ENCODE results near the gene KRTAP5-4.
"Not testable (repeated sequence)": the region's sequence is repeated elsewhere in the genome, so short reads cannot be mapped to it uniquely, and the experiment has no call there.

KRTAP5-4 gene

DNA sequence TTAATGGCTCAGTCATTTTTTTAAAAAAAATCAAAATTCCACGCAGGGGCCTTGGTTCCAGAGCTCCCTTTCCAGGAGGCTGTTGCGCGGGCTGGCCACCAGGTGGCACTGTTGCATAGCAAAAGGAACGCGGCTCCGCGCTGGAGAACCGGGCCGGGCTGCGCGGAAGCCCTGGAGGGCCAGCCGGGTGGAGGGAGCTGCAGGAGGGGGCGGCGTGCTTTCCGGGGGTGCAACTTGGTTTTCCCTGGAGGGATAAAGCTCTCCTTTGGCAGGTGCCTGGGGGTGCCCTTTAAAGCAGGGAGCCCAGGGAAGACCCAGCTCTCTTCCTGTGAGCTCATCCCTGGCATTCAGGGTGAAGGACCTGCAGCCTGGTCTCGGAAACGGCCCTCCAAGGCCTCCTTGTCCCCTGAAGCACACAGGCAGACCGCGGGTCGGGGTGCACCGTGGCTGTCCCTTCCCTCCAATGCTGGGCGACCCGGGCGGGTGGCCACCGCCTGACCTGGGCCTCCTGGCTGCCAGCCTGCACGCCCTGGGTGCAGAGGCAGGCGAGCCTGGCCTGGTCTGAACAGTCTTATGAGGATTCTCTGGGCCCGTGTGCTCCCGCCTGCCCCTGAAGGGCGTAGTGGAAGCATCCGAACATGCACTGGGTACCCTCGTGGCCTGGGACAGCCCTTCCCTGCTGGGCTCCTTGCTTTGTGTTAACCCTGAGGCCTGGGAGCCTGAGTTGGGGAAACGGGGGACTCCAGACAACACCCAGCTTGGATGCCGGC is 31.0 kb upstream of the KRTAP5-4 start:
- DNase-seq, result no peak

DNA sequence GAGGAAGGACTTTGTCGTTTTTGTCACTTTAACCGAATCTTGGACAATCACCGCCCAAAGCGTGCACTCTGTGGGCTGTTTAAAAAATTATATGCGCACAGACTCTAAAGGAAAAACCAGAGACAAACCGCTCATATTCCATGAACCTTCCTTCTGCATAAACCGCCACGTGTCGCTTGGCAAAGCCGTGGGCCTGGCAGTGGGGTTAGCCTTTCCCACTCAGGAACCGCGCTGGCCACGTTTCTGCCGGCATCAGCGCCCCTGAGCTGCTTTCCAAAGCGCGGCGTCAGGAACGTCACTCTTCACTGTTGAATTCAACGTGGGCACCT is 30.5 kb upstream of the KRTAP5-4 start:
- no peak for DNase-seq

DNA sequence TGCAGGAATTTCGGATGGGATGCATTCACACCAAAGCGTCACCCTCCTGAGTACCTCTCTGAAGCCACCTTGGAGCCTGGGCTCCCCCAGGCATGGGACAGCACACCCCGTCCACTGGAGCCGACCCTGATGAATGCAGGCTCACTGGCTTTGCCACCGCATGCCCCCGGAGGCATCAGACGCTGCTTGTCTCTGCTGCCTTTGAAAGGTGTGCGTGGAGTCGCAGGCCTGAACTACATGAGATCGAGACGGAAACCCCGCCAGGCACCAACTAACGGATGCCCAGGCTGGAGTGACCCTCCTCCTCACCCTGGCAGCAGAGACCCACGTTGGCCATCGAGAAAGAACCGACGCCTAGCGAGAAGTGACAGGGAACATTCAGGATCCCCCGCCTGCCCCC is 30.1 kb upstream of the KRTAP5-4 start:
- DNase-seq, result no peak

DNA sequence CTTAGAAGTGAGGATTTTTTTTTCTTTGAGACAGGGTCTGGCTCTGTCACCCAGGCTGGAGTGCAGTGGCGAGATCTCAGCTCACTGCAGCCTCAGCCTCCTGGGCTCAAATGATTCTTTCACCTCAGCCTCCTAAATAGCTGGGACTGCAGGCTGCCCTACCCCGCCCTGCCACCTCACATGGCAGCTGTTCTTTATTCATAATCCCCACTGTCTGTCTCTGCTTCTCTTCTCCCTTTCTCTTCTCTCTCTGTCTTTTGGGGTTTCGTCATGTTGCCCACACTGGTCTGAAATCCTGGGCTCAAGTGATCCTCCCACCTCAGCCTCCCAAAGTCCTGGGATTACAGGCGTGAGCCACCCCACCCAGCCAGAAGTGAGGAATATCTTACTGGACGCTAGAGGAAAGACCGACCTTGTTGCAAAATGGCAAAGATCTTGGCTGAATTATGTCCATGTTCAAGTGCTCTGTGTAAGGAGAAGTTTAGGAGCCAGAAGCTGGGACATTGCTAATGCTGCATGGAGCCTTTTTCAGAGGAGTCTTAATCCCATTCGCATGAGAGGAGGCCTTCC is 29.6 kb upstream of the KRTAP5-4 start:
- DNase-seq, result no peak

DNA sequence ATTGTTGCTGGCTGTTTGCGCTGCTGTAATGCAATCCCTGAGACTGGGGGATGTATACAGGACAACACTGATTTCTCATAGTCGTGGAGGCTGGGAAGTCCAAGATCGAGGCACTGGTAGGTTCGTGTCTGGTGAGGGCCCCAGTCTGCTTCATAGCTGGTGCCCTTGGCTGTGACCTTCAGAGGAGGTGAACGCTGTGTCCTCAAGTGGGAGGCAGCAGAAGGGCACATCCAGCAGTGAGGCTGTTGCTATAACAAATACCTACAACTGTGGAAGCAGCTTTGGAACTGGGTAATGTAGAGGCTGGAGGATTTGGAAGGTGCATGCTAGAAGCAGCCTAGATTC is 29.0 kb upstream of the KRTAP5-4 start:
- no peak for DNase-seq

DNA sequence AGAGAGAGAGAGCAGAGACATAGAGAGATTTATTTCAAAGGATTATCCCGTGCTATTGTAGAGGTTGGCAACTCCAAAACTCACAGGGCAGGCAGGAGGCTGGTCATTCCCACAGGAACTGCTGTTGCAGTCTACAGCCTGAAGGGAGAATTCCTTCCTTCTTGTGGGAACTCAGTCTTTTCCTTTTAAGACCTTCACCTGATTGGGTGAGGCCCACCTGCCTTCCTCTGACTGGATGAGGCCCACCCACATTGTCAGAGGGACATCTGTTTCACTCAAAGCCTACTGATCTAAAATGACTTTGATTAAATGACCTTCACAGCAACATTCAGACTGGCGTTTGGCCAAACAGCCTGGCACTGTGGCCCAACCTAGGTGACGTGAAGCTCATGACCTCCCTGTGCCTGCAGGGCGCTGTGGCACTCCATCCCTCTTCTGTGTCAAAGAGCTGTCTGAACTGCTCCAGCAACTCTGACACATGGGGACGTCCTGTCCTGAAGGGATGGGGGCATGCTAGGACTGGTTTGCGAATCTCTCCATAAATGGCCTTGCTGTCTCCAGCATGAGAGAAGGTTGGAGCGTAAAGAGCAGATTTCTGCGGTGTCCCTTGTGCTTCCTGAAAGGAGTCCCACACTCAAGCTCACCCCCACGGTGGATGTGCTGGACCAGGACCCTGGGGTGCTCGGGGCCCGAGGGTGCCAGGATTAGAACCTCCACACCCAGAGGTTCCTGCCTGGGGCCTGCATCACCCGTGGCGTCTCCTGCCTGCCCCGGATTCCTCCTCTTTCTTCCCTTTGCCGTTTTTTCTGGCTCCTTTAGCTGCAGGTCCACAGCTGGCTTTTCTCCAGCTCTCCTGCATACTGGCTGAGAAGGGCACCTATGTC is 28.3 kb upstream of the KRTAP5-4 start:
- DNase-seq, result no peak

GRCh38 chr11:1648653-1649420 is 26.9 kb upstream of the KRTAP5-4 start:
- DNase-seq, result no peak

DNA sequence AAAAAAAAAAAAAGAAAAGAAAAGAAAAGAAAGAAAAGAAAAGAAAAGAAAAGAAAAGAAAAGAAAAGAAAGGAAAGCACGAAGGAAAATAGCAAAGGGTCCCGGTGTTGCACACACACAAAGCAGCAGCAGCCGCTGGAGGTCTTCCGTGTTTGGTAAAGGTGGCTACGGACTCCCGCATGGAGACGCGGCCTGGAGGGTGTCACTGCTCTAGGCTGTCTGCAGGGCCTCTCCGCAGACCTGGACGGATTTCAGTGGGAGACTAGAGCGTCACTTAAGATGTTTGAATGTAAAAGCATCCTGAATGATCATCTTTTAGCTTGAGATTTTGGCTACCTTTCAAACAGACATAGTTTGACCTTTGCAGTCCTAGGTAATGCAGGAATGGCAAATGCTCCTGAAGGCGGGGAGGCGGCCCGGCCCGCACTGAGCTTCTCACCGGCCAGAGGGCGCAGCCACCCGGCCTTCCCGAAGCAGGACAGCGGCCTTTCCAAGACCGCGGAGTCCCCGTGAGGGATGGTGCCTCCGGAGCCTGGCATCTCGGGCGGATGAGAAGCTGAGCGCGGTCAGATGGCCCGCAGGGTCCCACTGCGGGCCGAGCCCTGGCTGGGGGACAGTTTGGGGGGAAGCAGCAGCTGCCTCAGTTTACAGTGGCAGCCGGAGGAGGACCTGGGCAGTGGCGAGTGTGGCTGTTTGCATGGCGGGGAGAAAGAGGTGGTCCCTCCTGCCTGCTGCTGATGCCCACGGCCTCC is 26.1 kb upstream of the KRTAP5-4 start:
- no peak for DNase-seq

DNA sequence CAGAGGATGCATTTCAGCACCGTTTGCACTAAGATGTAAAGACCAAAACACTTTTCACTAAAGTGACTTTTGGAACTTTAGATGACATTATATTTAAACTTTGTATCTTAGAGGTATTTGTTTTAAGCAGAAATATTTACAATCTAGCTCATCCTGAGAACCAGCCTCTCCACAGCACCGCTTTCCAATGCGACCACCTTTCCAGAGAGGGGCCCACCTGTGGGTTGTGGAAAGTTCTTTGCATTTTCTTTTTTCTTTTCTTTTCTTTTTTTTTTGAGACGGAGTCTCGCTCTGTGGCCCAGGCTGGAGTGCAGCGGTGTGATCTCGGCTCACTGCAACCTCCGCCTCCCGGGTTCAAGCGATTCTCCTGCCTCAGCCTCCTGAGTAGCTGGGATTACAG is 24.6 kb upstream of the KRTAP5-4 start:
- not testable (repeated sequence) for DNase-seq

GRCh38 chr11:1645357-1645821 is 23.5 kb upstream of the KRTAP5-4 start:
- DNase-seq, result no peak

GRCh38 chr11:1644601-1645356 is 22.8 kb upstream of the KRTAP5-4 start:
- no peak for DNase-seq

- DNase-seq, result no peak
Observed at GRCh38 chr11:1643146-1643690, 21.3 kb upstream of the KRTAP5-4 start.

DNA sequence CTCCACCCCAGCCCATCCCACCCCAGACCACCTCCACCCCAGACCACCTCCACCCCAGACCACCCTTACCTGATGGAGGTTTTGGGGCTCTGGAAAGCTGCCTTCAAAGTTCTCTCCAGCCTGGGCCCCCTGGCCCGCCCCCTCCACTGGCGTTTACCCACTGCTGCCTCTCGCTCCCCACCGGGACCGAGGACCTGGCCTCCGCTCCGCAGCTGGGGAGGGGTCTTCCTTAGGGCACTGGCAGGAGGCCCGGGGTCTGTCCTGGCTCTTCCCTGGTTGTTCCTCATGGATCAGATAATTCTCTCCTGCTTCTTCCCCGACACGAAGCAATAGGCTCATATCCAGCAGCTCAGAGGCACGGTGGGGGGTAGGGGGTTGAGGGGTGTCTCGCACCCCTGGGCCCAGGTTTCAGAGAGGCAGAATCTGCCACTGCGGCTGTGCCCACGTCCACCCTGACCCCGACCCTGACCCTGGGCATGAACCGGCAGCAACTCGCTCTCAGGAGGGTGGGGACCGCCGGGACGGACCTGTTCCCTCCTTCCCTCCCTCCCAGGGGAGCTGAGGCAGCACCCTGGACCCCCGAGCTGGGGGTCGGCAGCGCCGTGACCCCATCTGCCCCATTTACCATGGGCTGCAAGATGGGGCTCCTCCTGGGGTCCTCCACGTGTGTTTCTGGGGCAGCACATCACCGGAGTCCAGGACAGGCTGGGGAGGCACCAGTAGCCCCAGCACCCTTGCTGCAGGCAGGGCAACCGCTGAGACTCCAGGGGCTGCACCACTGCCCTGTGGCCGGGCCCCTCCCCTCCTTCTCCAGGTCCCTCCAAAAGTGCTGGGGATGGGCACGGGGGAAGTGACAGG is 20.6 kb upstream of the KRTAP5-4 start:
- DNase-seq, result no peak

- no peak for DNase-seq
Observed at GRCh38 chr11:1641096-1641495, 19.2 kb upstream of the KRTAP5-4 start.

DNA sequence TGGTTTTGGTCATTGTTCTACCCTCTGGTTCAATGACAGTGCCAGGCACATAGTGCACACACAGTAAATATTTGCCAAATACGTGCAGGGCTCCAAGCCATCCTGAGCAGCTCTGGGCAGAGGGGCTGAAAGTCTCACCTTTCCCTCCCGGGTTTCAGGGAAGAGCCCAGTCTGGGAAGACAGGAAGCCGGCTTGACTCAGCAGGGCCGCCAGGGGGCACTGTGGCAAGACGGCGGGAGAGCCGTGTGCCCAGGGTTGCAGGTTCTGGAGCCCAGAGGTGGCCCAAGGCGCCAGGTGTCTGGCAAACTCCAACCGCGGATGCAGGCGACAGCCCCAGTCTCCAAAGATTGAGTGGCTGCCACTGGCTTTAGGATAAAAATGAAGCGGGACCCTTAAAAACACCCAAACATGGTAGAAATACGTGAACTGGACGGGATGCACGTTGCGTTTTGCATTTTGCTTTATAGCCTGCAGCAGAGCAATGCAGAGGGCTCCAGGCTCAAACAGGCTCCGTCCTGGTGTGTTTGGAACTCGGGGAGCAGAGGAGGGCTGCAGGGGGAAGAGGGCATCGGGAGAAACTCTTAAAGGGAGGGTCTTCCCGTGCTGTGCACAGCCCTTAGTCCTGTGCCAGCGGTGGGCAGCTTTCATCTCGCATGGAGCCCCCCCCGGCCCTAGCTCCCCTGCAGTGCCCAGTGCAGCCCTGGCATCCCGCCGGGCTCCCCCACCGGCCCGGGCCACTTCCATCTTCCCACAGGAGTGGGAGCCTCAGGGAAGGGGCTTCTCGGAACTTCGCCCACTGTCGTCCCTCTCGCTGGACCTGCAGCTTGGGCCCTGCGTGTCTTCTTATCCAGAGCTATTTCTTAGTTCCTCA is 18.4 kb upstream of the KRTAP5-4 start:
- DNase-seq, result no peak

- DNase-seq, result no peak
Observed at GRCh38 chr11:1639666-1640065, 17.7 kb upstream of the KRTAP5-4 start.

DNA sequence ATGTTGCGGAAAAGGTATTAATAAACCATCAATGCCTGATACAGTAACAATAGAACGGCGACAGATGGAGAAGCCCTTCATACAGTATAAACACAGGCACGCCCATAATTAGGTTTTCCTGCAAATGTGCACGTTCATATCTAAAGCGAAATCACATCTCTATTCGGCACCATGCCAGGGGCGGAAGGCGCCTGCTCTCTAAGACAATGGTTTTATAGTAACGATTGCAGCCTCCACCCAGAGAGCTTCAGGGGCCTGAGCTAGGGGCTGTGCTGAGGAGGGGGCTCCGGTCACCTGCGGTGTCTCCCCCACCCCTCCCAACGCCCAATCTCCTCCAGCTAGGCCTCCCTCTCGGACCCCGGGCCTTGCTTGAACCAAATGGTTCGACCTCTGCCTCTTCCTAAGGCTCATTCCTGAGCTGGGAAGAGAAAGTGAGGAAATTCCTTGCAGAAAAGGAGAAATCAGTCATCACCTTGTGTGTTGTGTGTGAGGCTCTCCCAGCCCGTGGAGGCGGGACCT is 17.2 kb upstream of the KRTAP5-4 start:
- DNase-seq, result no peak

- DNase-seq, result no peak
Observed at GRCh38 chr11:1638344-1638743, 16.4 kb upstream of the KRTAP5-4 start.

- no peak for DNase-seq
Observed at GRCh38 chr11:1637628-1638027, 15.7 kb upstream of the KRTAP5-4 start.
